Measurements from ENCODE around the gene MAPKAP1.
A peak's percentile ranks its signal among the peaks of the same experiment; 100 is the strongest.

DNA sequence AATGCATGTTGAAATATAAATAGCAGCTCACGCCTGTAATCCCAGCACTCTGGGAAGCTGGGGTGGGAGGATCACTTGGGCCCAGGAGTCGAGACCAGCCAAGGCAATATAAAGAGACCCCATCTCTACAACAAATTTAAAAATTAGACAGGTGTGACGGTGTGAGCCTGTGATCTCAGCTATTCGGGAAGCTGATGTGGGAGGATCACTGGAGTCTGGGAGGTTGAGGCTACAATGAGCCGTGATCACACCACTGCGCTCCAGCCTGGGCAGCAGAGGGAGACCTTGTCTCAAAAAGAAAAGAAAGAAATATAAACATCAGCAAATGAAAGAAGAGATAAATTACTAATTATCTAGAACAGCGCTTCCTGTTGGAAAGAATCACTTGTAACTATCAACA, 105.0 kb downstream of the MAPKAP1 start:
- TF ChIP-seq, protein P1, sequence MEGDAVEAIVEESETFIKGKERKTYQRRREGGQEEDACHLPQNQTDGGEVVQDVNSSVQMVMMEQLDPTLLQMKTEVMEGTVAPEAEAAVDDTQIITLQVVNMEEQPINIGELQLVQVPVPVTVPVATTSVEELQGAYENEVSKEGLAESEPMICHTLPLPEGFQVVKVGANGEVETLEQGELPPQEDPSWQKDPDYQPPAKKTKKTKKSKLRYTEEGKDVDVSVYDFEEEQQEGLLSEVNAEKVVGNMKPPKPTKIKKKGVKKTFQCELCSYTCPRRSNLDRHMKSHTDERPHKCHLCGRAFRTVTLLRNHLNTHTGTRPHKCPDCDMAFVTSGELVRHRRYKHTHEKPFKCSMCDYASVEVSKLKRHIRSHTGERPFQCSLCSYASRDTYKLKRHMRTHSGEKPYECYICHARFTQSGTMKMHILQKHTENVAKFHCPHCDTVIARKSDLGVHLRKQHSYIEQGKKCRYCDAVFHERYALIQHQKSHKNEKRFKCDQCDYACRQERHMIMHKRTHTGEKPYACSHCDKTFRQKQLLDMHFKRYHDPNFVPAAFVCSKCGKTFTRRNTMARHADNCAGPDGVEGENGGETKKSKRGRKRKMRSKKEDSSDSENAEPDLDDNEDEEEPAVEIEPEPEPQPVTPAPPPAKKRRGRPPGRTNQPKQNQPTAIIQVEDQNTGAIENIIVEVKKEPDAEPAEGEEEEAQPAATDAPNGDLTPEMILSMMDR (IDR thresholded peaks at IDR 0.05; ENCODE audit: low read length), result peak; percentile 24; the same call in 1 of the 2 replicates
- TF ChIP-seq EZH2 (IDR thresholded peaks at IDR 0.05; ENCODE audit: borderline replicate concordance, low read length), result no peak
